ENCODE data around the gene LINGO3. TPM values are rescaled to one million over a fixed set of nuclear protein-coding genes. Genes with fewer than 3 reads are reported as not detected.
A peak's percentile ranks its signal among the peaks of the same experiment; 100 is the strongest.

The LINGO3 gene
- total RNA-seq, 4 donors from 2014 or later, result 0.45 TPM; not detected in 3

GRCh38 chr19:2276429-2276986 is 31.4 kb downstream of the LINGO3 start:
- H3K4me3 ChIP-seq (replicated peaks in 1 of 3), result no peak overlapping the region
- H3K27ac ChIP-seq, result no peak overlapping the region
- 96% methylated on average over 20 of the region's 28 CpGs for WGBS, 2 donors
- no peaks in the 10 kb centered on the region for H3K9me3 ChIP-seq
- peaks cover 13 to 16% of the 10 kb centered on the region in 2 donors for H3K36me3 ChIP-seq
- no peak for DNase-seq
- intact Hi-C loops (cut with DNase I), result no loop called here
- H3K4me1 ChIP-seq, result peaks cover 6 to 36% of the 10 kb centered on the region in 2 donors
- H3K27me3 ChIP-seq, result no peaks in the 10 kb centered on the region
- no peak for TF ChIP-seq CTCF (IDR thresholded peaks at IDR 0.05)
- TF ChIP-seq POLR2A (IDR thresholded peaks at IDR 0.05), result no peak

- Histone ChIP-seq H3K27ac (peak overlapping the region in 1 of 3 donors; percentile 23), H3K27me3 (no peaks in the 10 kb centered on the region), H3K9me3 (no peaks in the 10 kb centered on the region), H3K4me1 (peaks cover 11 to 41% of the 10 kb centered on the region in 2 donors), H3K36me3 (peaks cover 13 to 20% of the 10 kb centered on the region in 2 donors), H3K4me3 (replicated peaks in 1 of 3) (no peak overlapping the region)
- DNase-seq, result peak in 1 of 2 donors; percentile 17
- 77 to 93% methylated on average over 11 to 17 of the region's 74 CpGs for WGBS, 2 donors
- intact Hi-C loops (cut with DNase I), result no loop called here
- TF ChIP-seq CTCF (IDR thresholded peaks at IDR 0.05) (no peak), POLR2A (IDR thresholded peaks at IDR 0.05) (no peak)
Observed at GRCh38 chr19:2275588-2276428, 32.1 kb downstream of the LINGO3 start.

DNA sequence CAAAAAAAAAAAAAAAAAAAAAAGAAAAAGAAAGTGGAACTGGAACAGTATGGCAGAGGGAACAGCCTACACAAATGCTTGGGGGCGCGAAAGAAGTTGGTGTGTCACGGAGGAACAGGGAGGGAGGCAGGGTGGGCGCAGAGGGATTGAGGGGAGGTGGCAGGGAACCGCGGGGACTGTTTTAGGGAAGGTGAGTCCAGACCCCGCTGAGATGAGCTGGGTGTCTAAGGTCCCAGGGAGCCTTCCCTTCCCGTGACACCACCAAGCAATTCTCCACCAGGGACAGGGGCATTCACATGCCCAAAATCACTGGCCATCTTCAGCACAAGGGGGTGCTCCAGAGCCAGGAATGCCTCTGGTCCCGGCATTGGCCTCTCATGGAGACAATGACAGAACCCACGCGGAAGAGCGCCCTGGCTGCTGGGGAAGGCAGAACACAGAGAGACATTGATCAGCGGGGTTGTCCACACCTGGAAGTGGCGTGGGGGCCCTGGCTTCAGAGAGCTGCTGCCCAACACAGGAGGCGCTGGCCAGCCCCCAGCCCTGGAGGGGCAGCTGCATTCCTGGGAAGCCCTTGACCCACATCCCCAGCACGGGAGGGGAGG is 32.9 kb downstream of the LINGO3 start:
- TF ChIP-seq CTCF (IDR thresholded peaks at IDR 0.05), result peak in 4 of 6 experiments; percentile 42 to 55 (median 46)
- no peak for TF ChIP-seq POLR2A (IDR thresholded peaks at IDR 0.05)
- Histone ChIP-seq H3K27me3 (no peaks in the 10 kb centered on the region), H3K9me3 (no peaks in the 10 kb centered on the region), H3K27ac (peak overlapping the region in 1 of 3 donors; percentile 23), H3K4me3 (replicated peaks in 1 of 3) (no peak overlapping the region), H3K4me1 (peaks cover 11 to 41% of the 10 kb centered on the region in 2 donors), H3K36me3 (peaks cover 13 to 20% of the 10 kb centered on the region in 2 donors)
- WGBS, 2 donors, result 58 to 61% methylated on average over 12 to 15 of the region's 16 CpGs
- peak; percentile 65 to 69 for DNase-seq
- intact Hi-C loops (cut with DNase I), result loop anchor here (5.0 kb wide), 1 partner anchor 113 kb away; the partner anchor contains the start of gene DOT1L

- intact Hi-C loops (cut with DNase I), result loop anchor here (5.0 kb wide), 1 partner anchor 112 kb away; the partner anchor contains the start of gene DOT1L
- Histone ChIP-seq H3K27me3 (no peaks in the 10 kb centered on the region), H3K27ac (peak overlapping the region in 2 of 3 donors; percentile 16 to 70), H3K4me3 (replicated peaks in 1 of 3) (no peak overlapping the region), H3K4me1 (peaks cover 11 to 41% of the 10 kb centered on the region in 2 donors), H3K9me3 (no peaks in the 10 kb centered on the region), H3K36me3 (peaks cover 13 to 24% of the 10 kb centered on the region in 2 donors)
- no peak for DNase-seq
- TF ChIP-seq CTCF (IDR thresholded peaks at IDR 0.05) (no peak), POLR2A (IDR thresholded peaks at IDR 0.05) (no peak)
- 87 to 90% methylated on average over 9 of the region's 9 CpGs for WGBS, 2 donors
Observed at GRCh38 chr19:2274185-2274711, 33.7 kb downstream of the LINGO3 start.
